ENCODE measurements around the gene ASAP3. TPM values are rescaled to one million over a fixed set of nuclear protein-coding genes. Genes with fewer than 3 reads are reported as not detected.

ASAP3 gene
- total RNA-seq, 1 donor from 2014 or later = 36.4 TPM

GRCh38 chr1:23394684-23395083, 89.3 kb downstream of the ASAP3 start:
- peaks cover 5% of the 10 kb centered on the region for H3K36me3 Mint-ChIP-seq (ENCODE audit: low read depth, unreplicated experiment)
- no peak for TF ChIP-seq CTCF (IDR thresholded peaks at IDR 0.05; ENCODE audit: unreplicated experiment)
- H3K4me3 Mint-ChIP-seq (ENCODE audit: unreplicated experiment) = no peak overlapping the region
- H3K27ac Mint-ChIP-seq (ENCODE audit: unreplicated experiment) = no peak overlapping the region
- peaks cover 17% of the 10 kb centered on the region for H3K4me1 Mint-ChIP-seq (ENCODE audit: unreplicated experiment)
- H3K9me3 Mint-ChIP-seq (ENCODE audit: unreplicated experiment) = no peaks in the 10 kb centered on the region
- H3K27me3 Mint-ChIP-seq (ENCODE audit: unreplicated experiment) = peaks cover 14% of the 10 kb centered on the region
- DNase-seq (ENCODE audit: low spot score) = no peak

GRCh38 chr1:23394181-23394580, 89.8 kb downstream of the ASAP3 start:
- no peak for DNase-seq (ENCODE audit: low spot score)
- no peak for TF ChIP-seq CTCF (IDR thresholded peaks at IDR 0.05; ENCODE audit: unreplicated experiment)
- peaks cover 14% of the 10 kb centered on the region for H3K27me3 Mint-ChIP-seq (ENCODE audit: unreplicated experiment)
- H3K4me3 Mint-ChIP-seq (ENCODE audit: unreplicated experiment) = no peak overlapping the region
- peaks cover 5% of the 10 kb centered on the region for H3K36me3 Mint-ChIP-seq (ENCODE audit: low read depth, unreplicated experiment)
- H3K9me3 Mint-ChIP-seq (ENCODE audit: unreplicated experiment) = no peaks in the 10 kb centered on the region
- H3K27ac Mint-ChIP-seq (ENCODE audit: unreplicated experiment) = no peak overlapping the region
- peaks cover 19% of the 10 kb centered on the region for H3K4me1 Mint-ChIP-seq (ENCODE audit: unreplicated experiment)

GRCh38 chr1:23393706-23394105, 90.3 kb downstream of the ASAP3 start:
- H3K27ac Mint-ChIP-seq (ENCODE audit: unreplicated experiment) = no peak overlapping the region
- H3K4me3 Mint-ChIP-seq (ENCODE audit: unreplicated experiment) = no peak overlapping the region
- DNase-seq (ENCODE audit: low spot score) = no peak

GRCh38 chr1:23392125-23392855, 91.7 kb downstream of the ASAP3 start:
- Mint-ChIP-seq H3K4me3 (ENCODE audit: unreplicated experiment) (no peak overlapping the region), H3K27ac (ENCODE audit: unreplicated experiment) (no peak overlapping the region), H3K9me3 (ENCODE audit: unreplicated experiment) (no peaks in the 10 kb centered on the region), H3K27me3 (ENCODE audit: unreplicated experiment) (peaks cover 7% of the 10 kb centered on the region), H3K4me1 (ENCODE audit: unreplicated experiment) (peaks cover 19% of the 10 kb centered on the region), H3K36me3 (ENCODE audit: low read depth, unreplicated experiment) (peaks cover 3% of the 10 kb centered on the region)
- no peak for TF ChIP-seq CTCF (IDR thresholded peaks at IDR 0.05; ENCODE audit: unreplicated experiment)
- no peak for DNase-seq (ENCODE audit: low spot score)

More at GRCh38 chr1:23393706-23394105, 90.3 kb downstream of the ASAP3 start:
- Mint-ChIP-seq H3K27me3 (ENCODE audit: unreplicated experiment) (peaks cover 14% of the 10 kb centered on the region), H3K36me3 (ENCODE audit: low read depth, unreplicated experiment) (peaks cover 5% of the 10 kb centered on the region), H3K9me3 (ENCODE audit: unreplicated experiment) (no peaks in the 10 kb centered on the region), H3K4me1 (ENCODE audit: unreplicated experiment) (peaks cover 19% of the 10 kb centered on the region)
- TF ChIP-seq CTCF (IDR thresholded peaks at IDR 0.05; ENCODE audit: unreplicated experiment) = no peak

- Mint-ChIP-seq H3K4me3 (ENCODE audit: unreplicated experiment) (no peak overlapping the region), H3K36me3 (ENCODE audit: low read depth, unreplicated experiment) (peaks cover 3% of the 10 kb centered on the region), H3K27me3 (ENCODE audit: unreplicated experiment) (peaks cover 9% of the 10 kb centered on the region), H3K4me1 (ENCODE audit: unreplicated experiment) (peaks cover 22% of the 10 kb centered on the region), H3K27ac (ENCODE audit: unreplicated experiment) (no peak overlapping the region), H3K9me3 (ENCODE audit: unreplicated experiment) (no peaks in the 10 kb centered on the region)
- no peak for TF ChIP-seq CTCF (IDR thresholded peaks at IDR 0.05; ENCODE audit: unreplicated experiment)
- no peak for DNase-seq (ENCODE audit: low spot score)
Observed at GRCh38 chr1:23389837-23390321, 94.1 kb downstream of the ASAP3 start.

Data from endothelial cell (in vitro differentiated cells).